SHP77 treated with DMSO at 0.1 percent for 48 hours (cell line): ENCODE data around the gene ABTB2.

Source experiments
- DNase-seq: peaks from one replicate; lab custom pipeline; 2025; lab: John Stamatoyannopoulos, UW

ABTB2 gene

DNA sequence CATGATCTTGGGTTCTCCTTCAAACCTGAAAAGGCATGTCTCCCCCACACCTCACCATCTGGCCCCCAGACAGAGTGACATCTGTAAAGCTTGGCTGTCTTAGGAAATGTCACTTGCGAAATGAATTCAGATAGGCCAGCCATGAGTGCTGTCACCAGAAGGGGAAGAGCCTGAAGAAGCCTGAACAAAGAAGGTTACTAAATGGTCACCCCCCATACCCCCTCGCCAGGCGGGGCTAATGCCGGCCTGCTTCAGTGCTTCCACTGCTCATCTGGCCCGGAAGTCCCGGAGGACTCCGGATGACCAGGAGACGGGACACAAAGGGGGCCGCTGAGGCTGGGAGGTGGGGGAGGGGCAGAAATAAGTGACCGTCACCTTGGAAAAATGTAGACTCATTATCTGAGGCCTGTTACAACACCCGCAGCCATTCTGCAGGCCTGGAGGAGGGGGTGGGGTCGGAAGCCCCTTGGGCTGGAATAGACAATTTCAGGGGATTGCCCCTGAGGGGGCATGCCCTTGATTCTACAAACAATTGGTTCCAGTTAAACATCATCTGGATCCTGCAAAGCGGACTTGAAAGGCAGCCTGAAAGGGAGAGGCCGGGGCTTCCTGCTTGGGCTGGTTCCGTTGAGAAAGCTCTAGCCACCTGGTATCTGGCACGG is 209.2 kb downstream of the ABTB2 start:
- DNase-seq, result no peak

DNA sequence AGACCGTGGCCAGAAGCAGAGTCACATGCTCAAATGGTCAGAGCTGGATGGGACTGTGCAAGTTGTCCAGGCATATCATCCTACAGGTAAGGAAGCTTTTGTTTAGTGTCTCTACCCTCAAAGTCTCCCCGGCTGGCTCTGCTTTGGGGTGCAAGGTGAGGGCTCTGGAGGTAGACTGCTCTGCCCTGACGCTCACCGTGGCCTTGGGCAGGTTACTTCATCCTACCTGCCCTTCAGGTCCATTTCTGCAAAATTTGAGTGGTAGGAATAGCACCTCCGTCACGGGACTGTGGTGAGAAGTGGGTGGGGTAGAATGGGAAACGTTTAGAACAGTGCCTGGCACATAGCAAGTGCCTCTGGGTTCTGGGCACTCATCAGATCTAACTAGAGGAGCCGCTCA is 210.2 kb downstream of the ABTB2 start:
- DNase-seq, result no peak

DNA sequence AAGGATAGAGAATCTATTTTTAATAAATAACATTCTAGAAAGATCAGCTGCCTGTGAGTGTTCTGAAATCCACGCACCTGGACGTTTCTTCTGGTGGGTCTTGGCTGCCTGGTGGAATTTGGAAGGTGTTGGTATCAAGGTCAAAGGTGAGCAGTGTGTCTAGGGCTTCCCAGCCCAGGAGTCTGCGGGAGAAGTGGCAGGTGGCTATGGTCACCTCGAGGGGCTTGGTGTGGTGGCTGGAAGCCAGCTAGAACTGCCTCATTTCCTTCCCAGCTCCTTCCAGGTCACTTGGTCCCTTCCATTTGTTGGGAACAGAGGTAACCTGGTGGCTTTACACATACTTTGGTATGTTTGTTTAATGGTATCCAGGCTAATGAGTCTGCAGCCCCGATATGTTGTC is 210.9 kb downstream of the ABTB2 start:
- DNase-seq, result no peak

GRCh38 chr11:34146411-34146810 is 211.4 kb downstream of the ABTB2 start:
- DNase-seq, result no peak

GRCh38 chr11:34145847-34146381 is 211.9 kb downstream of the ABTB2 start:
- DNase-seq, result no peak

GRCh38 chr11:34145073-34145472 is 212.7 kb downstream of the ABTB2 start:
- DNase-seq, result no peak

DNA sequence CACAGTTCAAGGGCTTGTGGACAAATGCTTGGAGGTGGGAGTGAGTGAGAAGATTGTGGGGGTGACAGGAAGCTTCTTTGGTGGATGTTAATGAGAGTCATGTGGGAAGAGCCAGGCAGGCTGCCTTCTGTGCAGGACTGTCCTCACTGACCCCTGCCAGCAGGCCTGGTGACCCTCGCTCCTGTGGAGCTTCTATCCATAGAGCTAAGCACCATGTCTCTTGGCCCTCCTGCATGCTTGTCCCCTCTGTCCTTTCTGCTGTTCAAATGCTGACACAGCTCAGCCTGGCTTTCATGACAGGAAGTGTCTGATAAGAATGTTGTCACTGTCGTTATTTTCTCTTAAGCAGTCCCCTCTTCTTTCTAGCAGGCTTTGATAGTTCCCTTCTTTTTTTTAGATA is 214.8 kb downstream of the ABTB2 start:
- no peak for DNase-seq

GRCh38 chr11:34140149-34140548 is 217.7 kb downstream of the ABTB2 start:
- no peak for DNase-seq

- DNase-seq, result no peak
These were observed 218.5 kb downstream of the ABTB2 start for GRCh38 chr11:34139346-34139745.

GRCh38 chr11:34136420-34136819 is 221.4 kb downstream of the ABTB2 start:
- no peak for DNase-seq

- no peak for DNase-seq
These were observed 222.4 kb downstream of the ABTB2 start for GRCh38 chr11:34135439-34135838.

DNA sequence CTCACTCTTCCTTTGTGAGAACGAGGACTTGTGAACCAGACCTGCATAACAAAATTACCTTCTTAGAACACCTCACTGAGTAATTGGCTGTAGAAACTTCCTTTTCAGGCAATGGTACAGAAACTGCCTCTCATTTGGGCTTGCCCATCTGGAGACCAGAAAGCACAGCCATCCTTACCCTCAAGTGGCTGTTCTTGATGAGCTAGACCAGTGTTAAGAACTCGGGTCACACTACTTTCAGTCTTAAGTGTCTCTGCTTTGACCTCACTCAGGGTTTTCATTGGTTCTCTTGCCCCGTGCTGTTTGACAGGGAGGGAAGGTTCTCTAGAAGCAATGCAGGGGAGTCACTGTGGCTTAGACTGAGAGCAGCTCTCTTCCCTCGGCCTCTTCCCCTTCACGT is 223.0 kb downstream of the ABTB2 start:
- no peak for DNase-seq

DNA sequence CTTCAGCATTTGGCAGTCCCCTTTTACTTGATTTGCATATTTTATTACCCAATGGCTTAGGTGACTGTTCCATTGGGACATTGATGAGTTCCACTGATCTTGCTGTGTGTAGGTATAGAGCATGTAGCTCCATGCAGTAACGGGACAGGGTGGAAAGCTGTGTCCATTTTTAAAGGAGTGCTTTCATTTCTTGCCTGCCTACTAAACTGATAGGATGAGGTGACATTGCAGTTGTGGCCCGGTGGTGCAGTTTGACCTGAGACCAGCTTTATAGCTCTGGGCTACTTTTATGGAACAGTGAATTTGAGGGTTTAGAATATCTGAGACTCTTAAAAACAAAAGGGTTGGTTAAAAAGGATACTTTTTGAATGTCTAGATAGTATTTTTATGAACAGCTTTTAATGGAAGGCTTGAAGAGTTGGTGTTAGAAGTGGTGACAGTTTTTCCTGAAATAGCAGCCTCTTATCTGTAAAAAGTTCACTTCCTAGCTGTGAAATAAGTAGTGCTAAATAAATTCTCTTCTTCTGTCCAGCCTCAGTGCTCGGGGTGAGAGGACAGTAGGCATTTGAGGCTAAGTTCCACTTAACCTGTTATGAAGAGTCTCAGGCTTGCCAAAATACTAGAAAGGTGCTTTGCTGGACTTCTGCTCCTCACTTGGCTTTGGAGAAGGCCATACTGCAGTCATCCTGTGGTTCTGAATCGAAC is 225.4 kb downstream of the ABTB2 start:
- no peak for DNase-seq

DNA sequence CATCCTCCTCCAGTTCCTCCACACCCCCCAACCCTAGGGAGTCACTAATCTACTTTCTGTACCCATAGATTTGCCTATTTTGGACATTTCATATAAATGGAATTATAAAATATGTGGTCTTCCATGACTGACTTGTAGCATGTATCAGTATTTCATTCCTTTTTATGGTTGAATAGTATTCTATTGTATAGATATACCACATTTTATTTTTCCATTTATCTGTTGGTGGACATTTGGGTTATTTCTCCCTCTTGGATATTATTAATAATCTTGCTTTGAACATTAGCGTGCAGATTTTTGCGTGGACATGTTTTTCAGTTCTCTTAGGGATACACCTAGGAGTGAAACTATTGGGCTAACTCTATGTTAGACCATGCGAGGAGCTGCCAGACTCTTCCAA is 229.0 kb downstream of the ABTB2 start:
- DNase-seq, result no peak

DNA sequence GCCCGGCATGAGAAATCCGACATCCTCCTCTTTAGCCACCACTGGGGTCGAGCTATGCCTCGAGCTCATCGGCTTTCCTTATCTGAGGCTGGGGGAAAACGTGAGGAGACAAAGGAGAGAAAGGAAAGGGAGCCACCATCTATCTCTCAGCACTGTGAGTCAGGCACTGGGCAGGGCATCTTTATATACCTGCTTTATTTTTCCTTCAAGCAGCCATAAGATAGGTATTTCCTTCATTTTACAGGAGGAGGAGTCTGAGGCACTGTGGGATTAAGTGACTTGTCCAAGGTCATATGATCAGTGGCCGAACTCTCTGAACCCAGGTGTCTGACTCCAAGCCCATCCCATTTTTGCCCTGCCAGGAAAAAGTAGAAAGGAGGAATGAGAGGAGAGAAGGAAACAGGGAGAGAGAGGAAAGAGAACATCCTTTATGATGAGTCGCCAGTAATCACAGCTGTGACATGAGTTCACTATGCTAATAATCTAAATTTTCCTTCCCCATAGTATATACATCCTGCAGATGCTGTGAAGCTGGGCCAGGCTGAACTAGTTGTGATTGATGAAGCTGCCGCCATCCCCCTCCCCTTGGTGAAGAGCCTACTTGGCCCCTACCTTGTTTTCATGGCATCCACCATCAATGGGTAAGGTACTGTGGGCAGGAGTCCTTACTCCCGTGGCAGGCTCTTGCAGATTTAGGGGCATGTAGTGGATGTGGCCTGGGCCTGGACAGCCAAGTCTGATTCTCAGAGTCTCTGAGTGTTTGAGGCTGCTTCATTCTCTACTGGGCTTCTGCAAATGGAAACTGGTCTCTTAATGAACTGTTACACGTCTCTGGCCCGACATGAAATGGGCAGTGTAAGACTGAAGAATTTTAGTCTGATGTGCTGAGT is 230.6 kb downstream of the ABTB2 start:
- no peak for DNase-seq

DNA sequence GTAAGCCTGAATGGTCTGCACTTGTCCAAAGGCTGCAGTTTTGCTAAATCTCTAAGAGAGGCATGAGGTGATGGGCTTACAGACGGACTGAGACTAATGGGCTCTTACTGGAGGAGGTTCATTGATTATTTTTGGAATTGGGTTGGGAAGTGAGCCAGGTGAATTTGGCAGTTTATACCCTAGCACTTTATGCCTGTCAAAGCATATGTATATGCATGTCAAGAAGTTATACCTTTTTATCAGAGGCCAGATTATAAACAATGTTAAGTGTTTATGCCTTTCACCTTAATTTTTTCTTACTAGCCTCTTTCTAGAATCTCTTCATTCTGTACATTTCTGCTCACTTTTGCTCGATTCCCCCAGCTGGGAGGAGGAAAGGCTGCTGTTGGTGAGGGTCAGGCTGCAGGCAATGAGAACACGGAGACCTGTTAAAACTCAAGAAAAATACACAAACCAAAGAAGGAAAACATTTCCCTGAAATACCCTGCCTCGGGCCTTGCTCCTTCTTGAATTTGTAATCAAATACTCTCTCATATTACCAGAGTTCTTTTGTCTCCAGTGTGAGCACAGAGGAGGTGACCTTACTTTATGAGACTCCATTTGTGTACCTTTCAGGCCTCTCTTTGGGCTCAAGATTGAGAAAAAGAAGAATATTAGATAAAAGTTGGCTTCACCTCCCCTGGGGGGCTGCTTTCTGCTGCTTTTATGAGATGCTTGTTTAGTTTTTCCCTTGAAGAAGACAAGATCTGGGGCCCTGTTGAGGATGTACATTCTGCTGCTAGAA is 232.7 kb downstream of the ABTB2 start:
- no peak for DNase-seq

- no peak for DNase-seq
These were observed 237.2 kb downstream of the ABTB2 start for GRCh38 chr11:34120651-34121050.

GRCh38 chr11:34114471-34114870 is 243.3 kb downstream of the ABTB2 start:
- no peak for DNase-seq

DNA sequence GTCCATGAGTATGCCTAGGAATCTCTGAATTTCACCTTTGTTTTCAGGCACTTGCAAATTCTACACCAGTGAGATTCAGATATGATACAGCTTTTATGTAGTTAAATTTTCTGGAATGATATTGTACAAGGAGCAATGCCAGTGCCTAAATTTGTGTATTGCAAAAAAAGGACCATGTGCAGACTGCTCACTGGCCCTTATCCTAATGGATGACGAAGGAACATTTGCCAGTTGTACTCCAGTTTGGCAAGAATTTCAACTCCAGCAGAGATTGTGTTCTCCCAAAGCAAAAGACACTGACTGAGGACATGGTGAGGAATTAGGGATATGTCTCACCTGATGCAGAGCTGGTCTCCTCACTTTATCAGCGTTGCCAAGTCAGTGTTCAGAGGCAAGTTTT is 243.8 kb downstream of the ABTB2 start:
- no peak for DNase-seq

GRCh38 chr11:34111722-34112270 is 246.0 kb downstream of the ABTB2 start:
- DNase-seq, result no peak

- no peak for DNase-seq
These were observed 251.8 kb downstream of the ABTB2 start for GRCh38 chr11:34105957-34106504.
